Pancreas (tissue), 10 donors: Measurements from ENCODE around the gene DLGAP1. TPM values are rescaled to one million over a fixed set of nuclear protein-coding genes. Genes with fewer than 3 reads are reported as not detected.

Experiments used
- ATAC-seq, 4 donors: fragments of 200-7000 bp; cut with Tn5 transposase; one replicate each; pipeline versions ENCODE4 v1.8.0 to v1.9.1; 2020; ENCODE audit warnings: mild to moderate bottlenecking in 4 of 4, moderate library complexity in 4 of 4
- DNase-seq, 6 donors: peaks; one replicate each; pipeline ENCODE4 v3.0.0-alpha.2; 2020
- FAIRE-seq: peaks from 2 replicates; lab custom pipeline; 2012; peaks lifted over from hg19 to GRCh38; lab: Jason Lieb, UNC
- H3K27ac ChIP-seq, 4 donors: fragments of 200-600 bp; sonication (generic); 1 replicate in 3 of 4; 2 replicates in 1 of 4; pipeline versions ENCODE4 v1.5.0 to v1.8.0; 2020
- H3K27me3 ChIP-seq, 4 donors: fragments of 200-600 bp; one replicate each; pipeline ENCODE4 v1.8.0; 2021
- H3K36me3 ChIP-seq, 3 donors: fragments of 200-600 bp; sonication (generic) in 1 of 3; one replicate each; pipeline versions ENCODE4 v1.5.0 to v1.8.0; 2020 to 2021
- H3K4me1 ChIP-seq, 3 donors: fragments of 200-600 bp; one replicate each; pipeline ENCODE4 v1.8.0; 2021
- H3K4me3 ChIP-seq, 4 donors: fragments of 200-600 bp; sonication (generic) in 2 of 4; one replicate each; pipeline versions ENCODE4 v1.5.0 to v1.8.0; 2020 to 2021
- H3K9me3 ChIP-seq, 4 donors: fragments of 200-600 bp; one replicate each; pipeline ENCODE4 v1.8.0; 2021
- CTCF ChIP-seq, 4 donors: fragments of 200-600 bp; sonication (generic) in 3 of 4; IDR thresholded peaks; one replicate each; pipeline versions ENCODE4 v1.5.0 to v1.8.0; 2021; ENCODE audit warnings: antibody characterized with exemption in 4 of 4
- WGBS, 2 donors: extraction: QIAGEN DNeasy Blood & Tissue Kit; methylation state at CpG; one replicate each; pipeline ENCODE4 v1.1.7; 2013; 5-methylcytosine and 5-hydroxymethylcytosine counted together
- intact Hi-C, 3 donors: fragments of 100-400 bp; cut with DNase I; formaldehyde crosslinking; loops; one replicate each; pipeline versions ENCODE4 v1.11.1 to v1.14.2; 2022
- polyA plus RNA-seq, 2 donors: library from polyadenylated mRNA; stranded (reverse); fragments of 200-250 nt; gene quantifications; one replicate each; pipeline ENCODE4 v1.2.3, GENCODE V29; 2013
- total RNA-seq, 6 donors: library from RNA; stranded (reverse); fragmentation: NEBNext Ultra II Directional in 4 of 6; extraction: Animal tissue kit (Norgen Biotek cat#: 25700) in 4 of 6; gene quantifications; one replicate each; pipeline versions ENCODE4 v1.2.1 to v1.2.4, GENCODE V29; 2021 to 2023
- donor health status: healthy with polysubstance abuse.
- donor health status: DM: no; HTN: no; CAD: no; lungs with moderate emphysema.
- donor health status: DM: no; HTN: no; CAD: no.
- donor health status: control.
- donor health status: control.
- donor health status: Bipolar disorder and iron deficiency.
- donor health status: DM: yes; HTN: yes; CAD: no.
- donor health status: DM: no; HTN: no; CAD: no.
- donor health status: DM: no; HTN: no; CAD: no.
- donor health status: DM: yes; HTN: yes; CAD: no.

DLGAP1 gene
- total and polyA plus RNA-seq, 8 donors = 0.12 to 0.62 (median 0.30) TPM; not detected in 2

GRCh38 chr18:3649633-3650426 is 805.3 kb downstream of the DLGAP1 start:
- Histone ChIP-seq H3K4me3 (no peak overlapping the region), H3K27me3 (no peaks in the 10 kb centered on the region), H3K36me3 (no peaks in the 10 kb centered on the region), H3K4me1 (no peaks in the 10 kb centered on the region), H3K27ac (no peak overlapping the region), H3K9me3 (no peaks in the 10 kb centered on the region)
- DNase-seq = no peak
- no peak for FAIRE-seq
- intact Hi-C loops = no loop called here
- TF ChIP-seq CTCF (IDR thresholded peaks at IDR 0.05) = no peak
- peak in 2 of 4 donors; percentile 13 to 49 for ATAC-seq
- 78 to 90% methylated on average over 8 of the region's 8 CpGs for whole genome bisulfite sequencing, 2 donors

- no peak overlapping the region for H3K4me3 ChIP-seq
- intact Hi-C loops = no loop called here
- H3K4me1 ChIP-seq = no peaks in the 10 kb centered on the region
- H3K9me3 ChIP-seq = no peaks in the 10 kb centered on the region
- WGBS, 2 donors = 84 to 90% methylated on average over 6 of the region's 6 CpGs
- DNase-seq = no peak
- no peak overlapping the region for H3K27ac ChIP-seq
- no peak for FAIRE-seq
- ATAC-seq = peak in 1 of 4 donors; percentile 30
- H3K27me3 ChIP-seq = no peaks in the 10 kb centered on the region
- H3K36me3 ChIP-seq = no peaks in the 10 kb centered on the region
- no peak for TF ChIP-seq CTCF (IDR thresholded peaks at IDR 0.05)
Observed at GRCh38 chr18:3649135-3649632, 805.9 kb downstream of the DLGAP1 start.

GRCh38 chr18:3648641-3649040 is 806.5 kb downstream of the DLGAP1 start:
- DNase-seq (no peak), FAIRE-seq (no peak), ATAC-seq (no peak)
- Histone ChIP-seq H3K9me3 (no peaks in the 10 kb centered on the region), H3K4me3 (no peak overlapping the region), H3K27me3 (no peaks in the 10 kb centered on the region), H3K36me3 (no peaks in the 10 kb centered on the region), H3K4me1 (no peaks in the 10 kb centered on the region), H3K27ac (no peak overlapping the region)
- no peak for TF ChIP-seq CTCF (IDR thresholded peaks at IDR 0.05)
- WGBS, 2 donors = 42 to 53% methylated on average over 2 of the region's 2 CpGs
- intact Hi-C loops = no loop called here

- WGBS, 2 donors = 74 to 76% methylated on average over 6 of the region's 6 CpGs
- Histone ChIP-seq H3K4me1 (no peaks in the 10 kb centered on the region), H3K27me3 (no peaks in the 10 kb centered on the region), H3K36me3 (no peaks in the 10 kb centered on the region), H3K9me3 (no peaks in the 10 kb centered on the region), H3K27ac (no peak overlapping the region), H3K4me3 (no peak overlapping the region)
- ATAC-seq (no peak), DNase-seq (no peak), FAIRE-seq (no peak)
- intact Hi-C loops = no loop called here
- no peak for TF ChIP-seq CTCF (IDR thresholded peaks at IDR 0.05)
Observed at GRCh38 chr18:3648200-3648599, 806.9 kb downstream of the DLGAP1 start.

- Histone ChIP-seq H3K27me3 (no peaks in the 10 kb centered on the region), H3K4me3 (no peak overlapping the region), H3K9me3 (no peaks in the 10 kb centered on the region), H3K36me3 (no peaks in the 10 kb centered on the region), H3K27ac (no peak overlapping the region), H3K4me1 (no peaks in the 10 kb centered on the region)
- no peak for FAIRE-seq
- intact Hi-C loops = no loop called here
- no peak for TF ChIP-seq CTCF (IDR thresholded peaks at IDR 0.05)
- ATAC-seq = no peak
- WGBS, 2 donors = 73 to 84% methylated on average over 4 of the region's 4 CpGs
- no peak for DNase-seq
Observed at GRCh38 chr18:3647636-3648035, 807.5 kb downstream of the DLGAP1 start.
